Esophagus squamous epithelium (tissue), 5 donors: ENCODE results near the gene GATAD2A. TPM values are rescaled to one million over a fixed set of nuclear protein-coding genes. Genes with fewer than 3 reads are reported as not detected.

Source experiments
- DNase-seq: peaks from one replicate; lab custom pipeline; 2025; lab: John Stamatoyannopoulos, UW
- H3K27ac ChIP-seq, 4 donors: fragments of 200-600 bp; sonication (generic); one replicate each; pipeline ENCODE4 v1.5.1; 2016 to 2019; ENCODE audit warnings: mild to moderate bottlenecking in 1 of 4
- H3K27me3 ChIP-seq, 4 donors: fragments of 200-600 bp; sonication (generic); 1 replicate in 3 of 4; 2 replicates in 1 of 4; pipeline versions ENCODE4 v1.5.1 to v1.6.0; 2017 to 2021; ENCODE audit warnings: antibody characterized with exemption in 1 of 4
- H3K36me3 ChIP-seq, 3 donors: fragments of 200-600 bp; sonication (generic); one replicate each; pipeline ENCODE4 v1.5.1; 2016 to 2019
- H3K4me1 ChIP-seq, 3 donors: fragments of 200-600 bp; sonication (generic); one replicate each; pipeline ENCODE4 v1.5.1; 2017 to 2019
- H3K4me3 ChIP-seq, 4 donors: fragments of 200-600 bp; sonication (generic); 1 replicate in 3 of 4; 2 replicates in 1 of 4; pipeline ENCODE4 v1.5.1; 2016 to 2019; ENCODE audit warnings: mild to moderate bottlenecking in 2 of 4, moderate library complexity in 1 of 4
- H3K9me3 ChIP-seq, 3 donors: fragments of 200-600 bp; sonication (generic); one replicate each; pipeline ENCODE4 v1.5.1; 2016 to 2019
- CTCF ChIP-seq, 6 experiments: fragments of 450-650 bp in 4 of 6; fragments of 200-600 bp in 2 of 6; sonication (generic) in 2 of 6; IDR thresholded peaks; one replicate each; pipeline ENCODE4 v1.5.1; 2016 to 2019; ENCODE audit warnings: antibody characterized with exemption in 6 of 6, mild to moderate bottlenecking in 4 of 6, moderate library complexity in 4 of 6
- POLR2A ChIP-seq, 4 donors: fragments of 450-650 bp; IDR thresholded peaks; one replicate each; pipeline ENCODE4 v1.6.1; 2017; ENCODE audit warnings: antibody characterized with exemption in 4 of 4, mild to moderate bottlenecking in 4 of 4, moderate library complexity in 3 of 4
- WGBS, 2 donors: methylation state at CpG; one replicate each; pipeline ENCODE4 v1.1.5; 2018; 5-methylcytosine and 5-hydroxymethylcytosine counted together
- intact Hi-C: fragments of 100-400 bp; cut with DNase I; formaldehyde crosslinking; loops from one replicate; pipeline ENCODE4 v1.15.0; 2022
- total RNA-seq, 4 donors: library from RNA; depleted of rRNA; stranded (reverse); fragments of >200 nt; gene quantifications; one replicate each; pipeline ENCODE4 v1.1.0, GENCODE V29; 2016
- donor health status: DM: yes; HTN: yes; CAD: no.

The GATAD2A gene
- total RNA-seq, 4 donors from 2014 or later, result 39.7 to 81.4 (median 41.6) TPM

GRCh38 chr19:19433666-19434213 lies 28.3 kb downstream of the GATAD2A start:
- TF ChIP-seq POLR2A (IDR thresholded peaks at IDR 0.05) (no peak), CTCF (IDR thresholded peaks at IDR 0.05) (no peak)
- no peak overlapping the region for H3K27ac ChIP-seq
- intact Hi-C loops, result no loop called here
- H3K36me3 ChIP-seq, result peaks cover 0 to 7% (median 0%) of the 10 kb centered on the region in 3 donors
- H3K4me1 ChIP-seq, result peaks cover 21 to 75% (median 29%) of the 10 kb centered on the region in 3 donors
- no peak overlapping the region for H3K4me3 ChIP-seq
- H3K9me3 ChIP-seq, result no peaks in the 10 kb centered on the region
- no peaks in the 10 kb centered on the region for H3K27me3 ChIP-seq
- DNase-seq, result no peak
- WGBS, 2 donors, result 83 to 94% methylated on average over 3 of the region's 3 CpGs

- DNase-seq, result no peak
- H3K27ac ChIP-seq, result peak overlapping the region in 2 of 4 donors; percentile 31 to 45
- H3K27me3 ChIP-seq, result no peaks in the 10 kb centered on the region
- H3K36me3 ChIP-seq, result peaks cover 0 to 7% (median 0%) of the 10 kb centered on the region in 3 donors
- TF ChIP-seq CTCF (IDR thresholded peaks at IDR 0.05) (no peak), POLR2A (IDR thresholded peaks at IDR 0.05) (no peak)
- no peaks in the 10 kb centered on the region for H3K9me3 ChIP-seq
- WGBS, 2 donors, result 56 to 64% methylated on average over 7 to 8 of the region's 8 CpGs
- peaks cover 19 to 73% (median 25%) of the 10 kb centered on the region in 3 donors for H3K4me1 ChIP-seq
- no peak overlapping the region for H3K4me3 ChIP-seq
- intact Hi-C loops, result no loop called here
These were observed 29.1 kb downstream of the GATAD2A start for GRCh38 chr19:19434483-19435045.

GRCh38 chr19:19436137-19436691 lies 30.7 kb downstream of the GATAD2A start:
- DNase-seq, result no peak
- Histone ChIP-seq H3K27ac (no peak overlapping the region), H3K9me3 (no peaks in the 10 kb centered on the region), H3K27me3 (no peaks in the 10 kb centered on the region), H3K4me1 (peaks cover 16 to 62% (median 22%) of the 10 kb centered on the region in 3 donors), H3K36me3 (peaks cover 0 to 7% (median 0%) of the 10 kb centered on the region in 3 donors), H3K4me3 (no peak overlapping the region)
- intact Hi-C loops, result no loop called here
- TF ChIP-seq CTCF (IDR thresholded peaks at IDR 0.05) (no peak), POLR2A (IDR thresholded peaks at IDR 0.05) (no peak)
- WGBS, 2 donors, result 87 to 100% methylated on average over 5 to 10 of the region's 10 CpGs

- Histone ChIP-seq H3K9me3 (no peaks in the 10 kb centered on the region), H3K27ac (peak overlapping the region; percentile 3 to 52 (median 13)), H3K27me3 (no peaks in the 10 kb centered on the region), H3K4me1 (peaks cover 16 to 49% (median 22%) of the 10 kb centered on the region in 3 donors), H3K36me3 (peaks cover 0 to 7% (median 0%) of the 10 kb centered on the region in 3 donors), H3K4me3 (no peak overlapping the region)
- WGBS, 2 donors, result 55 to 73% methylated on average over 3 to 4 of the region's 4 CpGs
- no peak for DNase-seq
- intact Hi-C loops, result no loop called here
- TF ChIP-seq CTCF (IDR thresholded peaks at IDR 0.05) (no peak), POLR2A (IDR thresholded peaks at IDR 0.05) (no peak)
These were observed 33.1 kb downstream of the GATAD2A start for GRCh38 chr19:19438366-19439175.
